ENCODE data around the gene NOL9. TPM values are rescaled to one million over a fixed set of nuclear protein-coding genes. Genes with fewer than 3 reads are reported as not detected.

The NOL9 gene
- total and polyA plus RNA-seq, 2 of the 13 experiments (the other 11 are each of a cell fraction or from before 2014, with no cell fraction given): 18.0 to 24.7 TPM

DNA sequence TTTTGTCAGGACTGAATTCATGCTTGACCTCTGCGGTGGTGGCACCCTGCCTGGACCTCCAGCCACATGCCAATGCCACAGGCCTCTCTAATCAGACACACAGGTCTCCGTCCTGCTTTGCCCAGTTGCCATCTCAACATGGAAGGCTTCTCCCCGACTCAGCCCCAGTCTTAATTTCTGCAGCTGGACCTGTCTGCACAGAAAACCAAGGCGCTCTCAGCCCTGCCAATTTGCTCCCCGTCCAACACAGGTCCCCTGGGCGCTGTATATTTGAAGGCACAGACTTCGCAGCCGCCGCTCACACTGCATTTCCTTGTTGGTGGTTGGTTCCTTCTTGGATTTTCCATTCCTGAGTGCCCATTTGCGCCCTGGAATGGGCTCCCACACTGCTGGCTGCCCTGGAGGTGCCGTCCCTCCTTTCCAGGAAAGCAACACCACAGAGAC, 34.8 kb downstream of the NOL9 start (continued):
- no peak for TF ChIP-seq FOXP4 (CRISPR knock-in tag; IDR thresholded peaks at IDR 0.05)
- TF ChIP-seq ZNF639 (CRISPR knock-in tag; conservative IDR thresholded peaks at IDR 0.05): no peak

DNA sequence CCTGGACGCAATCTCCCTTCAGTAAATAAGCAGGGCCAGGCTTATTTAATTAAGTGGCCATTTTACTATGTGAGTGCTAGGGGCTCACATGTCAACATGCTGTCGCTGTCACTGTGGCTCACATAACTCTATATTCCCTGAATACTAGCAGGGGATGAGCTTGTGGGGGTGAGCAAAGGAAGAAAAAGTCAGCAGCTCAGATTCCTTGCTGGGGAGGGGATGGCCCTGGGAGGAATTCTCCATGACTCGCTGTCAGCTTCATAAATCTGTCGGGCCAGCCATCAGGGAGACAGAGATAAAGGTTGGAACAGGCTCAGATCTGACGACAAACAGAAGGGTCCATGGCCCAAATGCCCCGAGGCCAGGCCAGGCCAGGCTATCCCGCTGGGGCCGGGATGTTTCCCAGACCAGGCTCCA, 36.9 kb downstream of the NOL9 start:
- Histone ChIP-seq H3K27me3 (ENCODE audit: control insufficient read depth in 1 of 2, insufficient read depth in 2 of 2, low read length in 2 of 2) (no peaks in the 10 kb centered on the region), H3K4me3 (replicated peaks in 1 of 3; ENCODE audit: insufficient read depth in 1 of 3, low read depth in 2 of 3, low read length in 3 of 3) (no peak overlapping the region), H3K27ac (ENCODE audit: extremely low read length, insufficient read depth, low read length) (no peak overlapping the region), H3K9ac (ENCODE audit: insufficient read depth, low read depth, low read length) (no peak overlapping the region), H3K9me3 (ENCODE audit: low read length) (no peaks in the 10 kb centered on the region), H3K79me2 (ENCODE audit: insufficient read depth, low read length) (no peaks in the 10 kb centered on the region), H2AFZ (ENCODE audit: low read length) (no peak overlapping the region), H4K20me1 (ENCODE audit: insufficient read depth, low read length) (no peaks in the 10 kb centered on the region), H3K36me3 (replicated peaks in 1 of 2; ENCODE audit: control insufficient read depth in 1 of 2, insufficient read depth in 2 of 2, low read length in 2 of 2) (no peaks in the 10 kb centered on the region), H3K4me1 (ENCODE audit: insufficient read depth, low read length) (peaks cover 18% of the 10 kb centered on the region), H3K4me2 (ENCODE audit: low read depth, low read length) (no peak overlapping the region)
- FAIRE-seq (no peak), DNase-seq (ENCODE audit: low spot score) (no peak), ATAC-seq (no peak)
- ChIA-PET CTCF (ENCODE audit: low intra/inter-chr PET ratio, low total read pairs) (no interaction called here), POLR2A (no interaction called here)
- BruUV-seq (replicated peaks): no TSS peak
- WGBS (ENCODE audit: low lambda C conversion rate): 19% methylated on average over 8 of the region's 8 CpGs
- intact Hi-C loops (cut with micrococcal nuclease; ENCODE audit: unreplicated experiment) (no loop called here), in situ Hi-C loops (cut with HindIII; ENCODE audit: extremely low pct_ligation_motif_present, low pct_unique_long_range_greater_than_20kb) (no loop called here)
- TF ChIP-seq ZNF343 (CRISPR knock-in tag; IDR thresholded peaks at IDR 0.05) (no peak), ATF1 (CRISPR knock-in tag; IDR thresholded peaks at IDR 0.05) (no peak), NFKBIZ (CRISPR knock-in tag; IDR thresholded peaks at IDR 0.05) (no peak), ZNF543 (CRISPR knock-in tag; IDR thresholded peaks at IDR 0.05) (no peak), NRL (CRISPR knock-in tag; IDR thresholded peaks at IDR 0.05; ENCODE audit: borderline replicate concordance) (no peak), PRPF4 (IDR thresholded peaks at IDR 0.05; ENCODE audit: low read depth, low read length, poor library complexity, severe bottlenecking) (no peak), KLF16 (CRISPR knock-in tag; IDR thresholded peaks at IDR 0.05) (no peak), PITX1 (CRISPR knock-in tag; IDR thresholded peaks at IDR 0.05) (no peak), ETV6 (CRISPR knock-in tag; conservative IDR thresholded peaks at IDR 0.05) (no peak), ZFP91 (CRISPR knock-in tag; IDR thresholded peaks at IDR 0.05; ENCODE audit: borderline replicate concordance) (no peak), ZNF75D (CRISPR knock-in tag; IDR thresholded peaks at IDR 0.05; ENCODE audit: borderline replicate concordance) (no peak), PTBP1 (IDR thresholded peaks at IDR 0.05; ENCODE audit: low read depth, low read length, poor library complexity, severe bottlenecking) (no peak), ZNF563 (CRISPR knock-in tag; IDR thresholded peaks at IDR 0.05) (no peak)
- TF ChIP-seq, protein P1, sequence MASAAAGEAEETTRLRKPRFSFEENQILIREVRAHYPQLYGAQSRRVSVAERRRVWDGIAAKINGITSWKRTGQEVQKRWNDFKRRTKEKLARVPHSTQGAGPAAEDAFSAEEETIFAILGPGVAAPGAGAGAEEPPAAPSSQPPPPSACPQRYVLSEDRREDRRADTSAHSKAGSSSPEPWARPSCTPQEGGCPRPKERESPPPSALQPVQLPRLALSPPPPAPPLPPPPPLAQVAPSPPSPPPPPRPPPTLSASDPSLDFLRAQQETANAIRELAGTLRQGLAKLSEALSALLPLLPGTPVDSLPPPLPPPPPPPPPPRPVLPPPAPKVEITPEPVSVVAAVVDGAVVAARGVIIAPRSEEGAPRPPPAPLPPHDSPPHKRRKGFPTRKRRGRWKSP (CRISPR knock-in tag; IDR thresholded peaks at IDR 0.05): no peak
- TF ChIP-seq, protein P2, sequence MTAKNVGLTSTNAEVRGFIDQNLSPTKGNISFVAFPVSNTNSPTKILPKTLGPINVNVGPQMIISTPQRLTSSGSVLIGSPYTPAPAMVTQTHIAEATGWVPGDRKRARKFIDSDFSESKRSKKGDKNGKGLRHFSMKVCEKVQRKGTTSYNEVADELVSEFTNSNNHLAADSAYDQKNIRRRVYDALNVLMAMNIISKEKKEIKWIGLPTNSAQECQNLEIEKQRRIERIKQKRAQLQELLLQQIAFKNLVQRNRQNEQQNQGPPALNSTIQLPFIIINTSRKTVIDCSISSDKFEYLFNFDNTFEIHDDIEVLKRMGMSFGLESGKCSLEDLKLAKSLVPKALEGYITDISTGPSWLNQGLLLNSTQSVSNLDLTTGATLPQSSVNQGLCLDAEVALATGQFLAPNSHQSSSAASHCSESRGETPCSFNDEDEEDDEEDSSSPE (CRISPR knock-in tag; IDR thresholded peaks at IDR 0.05): no peak
